Sigmoid colon (tissue), 7 donors: ENCODE data around the gene XCL1. TPM values are rescaled to one million over a fixed set of nuclear protein-coding genes. Genes with fewer than 3 reads are reported as not detected.
"Not testable (repeated sequence)": the region's sequence is repeated elsewhere in the genome, so short reads cannot be mapped to it uniquely, and the experiment has no call there.

Source experiments
- DNase-seq: peaks from one replicate; pipeline ENCODE4 v3.0.0-alpha.2; 2019
- H3K27ac ChIP-seq, 4 donors: fragments of 200-600 bp; sonication (generic); one replicate each; pipeline ENCODE4 v1.5.1; 2016 to 2019; ENCODE audit warnings: mild to moderate bottlenecking in 1 of 4
- H3K27me3 ChIP-seq, 3 donors: fragments of 200-600 bp; sonication (generic); one replicate each; pipeline ENCODE4 v1.5.1; 2019; ENCODE audit warnings: mild to moderate bottlenecking in 1 of 3
- H3K36me3 ChIP-seq, 4 donors: fragments of 200-600 bp; sonication (generic); one replicate each; pipeline ENCODE4 v1.5.1; 2016 to 2019
- H3K4me1 ChIP-seq, 4 donors: fragments of 200-600 bp; sonication (generic); one replicate each; pipeline ENCODE4 v1.5.1; 2017 to 2019
- H3K4me3 ChIP-seq, 4 donors: fragments of 200-600 bp; sonication (generic); one replicate each; pipeline ENCODE4 v1.5.1; 2017 to 2019; ENCODE audit warnings: mild to moderate bottlenecking in 2 of 4, moderate library complexity in 1 of 4
- H3K9me3 ChIP-seq, 4 donors: fragments of 200-600 bp in 3 of 4; sonication (generic) in 3 of 4; one replicate each; pipeline versions ENCODE4 v1.5.1 to v1.6.1; 2013 to 2019
- CTCF ChIP-seq, 4 experiments: fragments of 450-650 bp in 3 of 4; fragments of 200-600 bp in 1 of 4; IDR thresholded peaks; one replicate each; pipeline ENCODE4 v1.5.1; 2016 to 2019; ENCODE audit warnings: antibody characterized with exemption in 4 of 4, mild to moderate bottlenecking in 3 of 4, moderate library complexity in 2 of 4
- EP300 ChIP-seq, 4 donors: sonication (generic); formaldehyde crosslinking; IDR thresholded peaks; one replicate each; pipeline ENCODE4 v1.6.1; 2017; ENCODE audit warnings: antibody characterized with exemption in 4 of 4
- POLR2A ChIP-seq, 2 donors: fragments of 450-650 bp; IDR thresholded peaks; one replicate each; pipeline ENCODE4 v1.6.1; 2016; ENCODE audit warnings: antibody characterized with exemption in 2 of 2, mild to moderate bottlenecking in 2 of 2, moderate library complexity in 2 of 2
- POLR2AphosphoS5 ChIP-seq, 4 donors: sonication (generic); formaldehyde crosslinking; IDR thresholded peaks; one replicate each; pipeline ENCODE4 v1.6.1; 2017; ENCODE audit warnings: antibody characterized with exemption in 4 of 4
- WGBS, 2 donors: extraction: QIAGEN DNeasy Blood & Tissue Kit; methylation state at CpG; one replicate each; pipeline ENCODE4 v1.1.7; 2013; 5-methylcytosine and 5-hydroxymethylcytosine counted together
- intact Hi-C: fragments of 100-400 bp; cut with DNase I; formaldehyde crosslinking; loops from one replicate; pipeline ENCODE4 v1.15.1; 2023
- polyA plus RNA-seq, 3 donors: library from polyadenylated mRNA; stranded (reverse); fragments of 200-250 nt; gene quantifications; one replicate each; pipeline ENCODE4 v1.2.3, GENCODE V29; 2013
- total RNA-seq, 4 donors: library from RNA; depleted of rRNA; stranded (reverse); fragments of >200 nt; gene quantifications; one replicate each; pipeline ENCODE4 v1.1.0, GENCODE V29; 2016
- donor health status: healthy with polysubstance abuse.
- donor health status: Bipolar disorder and iron deficiency.
- donor health status: healthy.

Gene XCL1
- total and polyA plus RNA-seq, 7 donors: 0.33 to 0.83 (median 0.50) TPM; not detected in 4

- Histone ChIP-seq H3K9me3 (no peaks in the 10 kb centered on the region), H3K4me3 (no peak overlapping the region), H3K27me3 (no peaks in the 10 kb centered on the region), H3K27ac (no peak overlapping the region), H3K36me3 (no peaks in the 10 kb centered on the region), H3K4me1 (no peaks in the 10 kb centered on the region)
- 61 to 75% methylated on average over 3 of the region's 3 CpGs for WGBS, 2 donors
- intact Hi-C loops: loop anchor here (5.0 kb wide), 2 partner anchors 128 to 228 kb away; no protein-coding TSS in a partner anchor
- no peak for DNase-seq
- TF ChIP-seq CTCF (IDR thresholded peaks at IDR 0.05): no peak
- no peak for TF ChIP-seq POLR2AphosphoS5 (IDR thresholded peaks at IDR 0.05)
- TF ChIP-seq EP300 (IDR thresholded peaks at IDR 0.05): no peak
- no peak for TF ChIP-seq POLR2A (IDR thresholded peaks at IDR 0.05)
Measured at GRCh38 chr1:168570652-168571051, 5.8 kb upstream of the XCL1 start.

- DNase-seq: no peak
- Histone ChIP-seq H3K9me3 (no peaks in the 10 kb centered on the region), H3K36me3 (no peaks in the 10 kb centered on the region), H3K27ac (no peak overlapping the region), H3K4me3 (no peak overlapping the region), H3K4me1 (no peaks in the 10 kb centered on the region), H3K27me3 (no peaks in the 10 kb centered on the region)
- intact Hi-C loops: loop anchor here (5.0 kb wide), 2 partner anchors 130 to 230 kb away; no protein-coding TSS in a partner anchor
- TF ChIP-seq CTCF (IDR thresholded peaks at IDR 0.05): no peak
- TF ChIP-seq POLR2AphosphoS5 (IDR thresholded peaks at IDR 0.05): no peak
- no peak for TF ChIP-seq POLR2A (IDR thresholded peaks at IDR 0.05)
- no peak for TF ChIP-seq EP300 (IDR thresholded peaks at IDR 0.05)
- 91 to 92% methylated on average over 3 of the region's 3 CpGs for WGBS, 2 donors
Measured at GRCh38 chr1:168572633-168573032, 3.8 kb upstream of the XCL1 start.

GRCh38 chr1:168574234-168574633, 2.2 kb upstream of the XCL1 start:
- intact Hi-C loops: loop anchor here (5.0 kb wide), 2 partner anchors 132 to 232 kb away; no protein-coding TSS in a partner anchor
- 1 to 11% methylated on average over 3 to 4 of the region's 4 CpGs for WGBS, 2 donors
- not testable (repeated sequence) for H3K4me1 ChIP-seq, H3K27me3 ChIP-seq, H3K4me3 ChIP-seq, DNase-seq, H3K27ac ChIP-seq, H3K9me3 ChIP-seq, H3K36me3 ChIP-seq
- peak in 3 of 4 experiments; percentile 9 to 50 (median 46) for TF ChIP-seq CTCF (IDR thresholded peaks at IDR 0.05)

- intact Hi-C loops: not testable (repeated sequence)
- H3K4me1 ChIP-seq: peaks cover 0 to 18% (median 7%) of the 10 kb centered on the region in 4 donors
Measured at GRCh38 chr1:168578531-168579185, 2.3 kb downstream of the XCL1 start.

GRCh38 chr1:168580290-168580689, 3.9 kb downstream of the XCL1 start:
- intact Hi-C loops, H3K36me3 ChIP-seq: not testable (repeated sequence)

More at GRCh38 chr1:168578531-168579185, 2.3 kb downstream of the XCL1 start:
- H3K9me3 ChIP-seq, DNase-seq, H3K27ac ChIP-seq, H3K27me3 ChIP-seq, H3K4me3 ChIP-seq, H3K36me3 ChIP-seq: not testable (repeated sequence)
- 85 to 93% methylated on average over 2 of the region's 2 CpGs for WGBS, 2 donors

GRCh38 chr1:168580991-168581390, 4.6 kb downstream of the XCL1 start:
- H3K36me3 ChIP-seq, H3K9me3 ChIP-seq, H3K27me3 ChIP-seq, H3K4me3 ChIP-seq, intact Hi-C loops, DNase-seq, H3K27ac ChIP-seq: not testable (repeated sequence)
- peaks cover 0 to 34% (median 19%) of the 10 kb centered on the region in 4 donors for H3K4me1 ChIP-seq
- WGBS, 2 donors: 81 to 92% methylated on average over 7 of the region's 7 CpGs

More at GRCh38 chr1:168580290-168580689, 3.9 kb downstream of the XCL1 start:
- peaks cover 0 to 32% (median 15%) of the 10 kb centered on the region in 4 donors for H3K4me1 ChIP-seq
- H3K9me3 ChIP-seq, H3K27ac ChIP-seq, H3K4me3 ChIP-seq, H3K27me3 ChIP-seq, DNase-seq: not testable (repeated sequence)
- 88 to 97% methylated on average over 2 of the region's 2 CpGs for WGBS, 2 donors
